Measurements from ENCODE around the gene MRPL48.
"Not testable (repeated sequence)": the region's sequence is repeated elsewhere in the genome, so short reads cannot be mapped to it uniquely, and the experiment has no call there.

Gene MRPL48

GRCh38 chr11:73875380-73875779, 87.7 kb downstream of the MRPL48 start:
- TF ChIP-seq, protein P1, sequence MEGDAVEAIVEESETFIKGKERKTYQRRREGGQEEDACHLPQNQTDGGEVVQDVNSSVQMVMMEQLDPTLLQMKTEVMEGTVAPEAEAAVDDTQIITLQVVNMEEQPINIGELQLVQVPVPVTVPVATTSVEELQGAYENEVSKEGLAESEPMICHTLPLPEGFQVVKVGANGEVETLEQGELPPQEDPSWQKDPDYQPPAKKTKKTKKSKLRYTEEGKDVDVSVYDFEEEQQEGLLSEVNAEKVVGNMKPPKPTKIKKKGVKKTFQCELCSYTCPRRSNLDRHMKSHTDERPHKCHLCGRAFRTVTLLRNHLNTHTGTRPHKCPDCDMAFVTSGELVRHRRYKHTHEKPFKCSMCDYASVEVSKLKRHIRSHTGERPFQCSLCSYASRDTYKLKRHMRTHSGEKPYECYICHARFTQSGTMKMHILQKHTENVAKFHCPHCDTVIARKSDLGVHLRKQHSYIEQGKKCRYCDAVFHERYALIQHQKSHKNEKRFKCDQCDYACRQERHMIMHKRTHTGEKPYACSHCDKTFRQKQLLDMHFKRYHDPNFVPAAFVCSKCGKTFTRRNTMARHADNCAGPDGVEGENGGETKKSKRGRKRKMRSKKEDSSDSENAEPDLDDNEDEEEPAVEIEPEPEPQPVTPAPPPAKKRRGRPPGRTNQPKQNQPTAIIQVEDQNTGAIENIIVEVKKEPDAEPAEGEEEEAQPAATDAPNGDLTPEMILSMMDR (conservative IDR thresholded peaks at IDR 0.05; ENCODE audit: low read length) = no peak
- peak overlapping the region; percentile 87 for H3K4me3 ChIP-seq (ENCODE audit: low read length)
- no peak for DNase-seq (ENCODE audit: low read depth)

DNA sequence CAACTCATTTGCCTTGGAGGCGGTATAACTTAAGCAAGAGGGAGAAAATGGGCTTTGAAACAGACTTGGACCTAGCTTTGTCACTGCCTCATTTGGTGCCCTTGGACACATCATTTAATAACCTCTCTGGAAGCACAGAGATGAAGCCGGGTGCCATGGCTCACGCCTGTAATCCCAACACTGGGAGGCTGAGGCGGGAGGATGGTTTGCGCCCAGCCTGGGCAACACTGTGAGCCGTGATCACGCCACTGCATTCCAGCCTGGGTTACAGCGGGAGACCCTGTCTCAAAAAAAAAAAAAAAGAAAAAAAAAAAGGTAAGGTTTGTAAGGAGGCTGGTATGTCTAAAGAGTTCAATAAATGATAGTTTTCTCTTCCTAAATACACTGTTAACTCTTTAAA, 88.2 kb downstream of the MRPL48 start:
- DNase-seq (ENCODE audit: low read depth) = no peak
- TF ChIP-seq, protein P1 (conservative IDR thresholded peaks at IDR 0.05; ENCODE audit: low read length) = no peak
- H3K4me3 ChIP-seq (ENCODE audit: low read length) = peak overlapping the region; percentile 87

GRCh38 chr11:73876424-73877310, 89.0 kb downstream of the MRPL48 start, which contains the start of the genes COA4 and PAAF1:
Gene COA4, minus strand, starts transcription at chr11:73876846. Its CDS starts 3,468 bp downstream, at chr11:73873378.
Gene PAAF1, plus strand, starts transcription at chr11:73876999. Its CDS starts 23 bp downstream, at chr11:73877022.
- TF ChIP-seq, protein P1 (conservative IDR thresholded peaks at IDR 0.05; ENCODE audit: low read length) = no peak

GRCh38 chr11:73878771-73879170, 91.1 kb downstream of the MRPL48 start:
- no peak for DNase-seq (ENCODE audit: low read depth)
- TF ChIP-seq, protein P1 (conservative IDR thresholded peaks at IDR 0.05; ENCODE audit: low read length) = no peak
- no peak overlapping the region for H3K4me3 ChIP-seq (ENCODE audit: low read length)

More at GRCh38 chr11:73876424-73877310, 89.0 kb downstream of the MRPL48 start, which contains the start of the genes COA4 and PAAF1:
- DNase-seq (ENCODE audit: low read depth) = peak; percentile 92
- peak within 1 kb of the TSS; percentile 87 for H3K4me3 ChIP-seq (ENCODE audit: low read length)

DNA sequence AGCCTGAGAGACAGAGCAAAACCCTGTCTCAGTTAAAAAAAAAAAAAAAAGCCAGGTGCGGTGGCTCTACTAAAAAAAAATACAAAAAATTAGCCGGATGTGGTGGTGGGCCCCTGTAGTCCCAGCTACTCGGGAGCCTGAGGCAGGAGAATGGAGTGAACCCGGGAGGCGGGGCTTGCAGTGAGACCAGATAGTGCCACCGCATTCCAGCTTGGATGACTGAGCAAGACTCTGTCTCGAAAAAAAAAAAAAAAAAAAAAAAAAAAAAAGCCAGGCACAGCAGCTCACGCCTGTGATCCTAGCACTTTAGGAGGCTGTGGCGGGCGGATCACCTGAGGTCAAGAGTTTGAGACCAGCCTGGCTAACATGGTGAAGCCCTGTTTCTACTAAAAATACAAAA, 92.8 kb downstream of the MRPL48 start:
- H3K4me3 ChIP-seq (ENCODE audit: low read length); DNase-seq (ENCODE audit: low read depth): not testable (repeated sequence)

DNA sequence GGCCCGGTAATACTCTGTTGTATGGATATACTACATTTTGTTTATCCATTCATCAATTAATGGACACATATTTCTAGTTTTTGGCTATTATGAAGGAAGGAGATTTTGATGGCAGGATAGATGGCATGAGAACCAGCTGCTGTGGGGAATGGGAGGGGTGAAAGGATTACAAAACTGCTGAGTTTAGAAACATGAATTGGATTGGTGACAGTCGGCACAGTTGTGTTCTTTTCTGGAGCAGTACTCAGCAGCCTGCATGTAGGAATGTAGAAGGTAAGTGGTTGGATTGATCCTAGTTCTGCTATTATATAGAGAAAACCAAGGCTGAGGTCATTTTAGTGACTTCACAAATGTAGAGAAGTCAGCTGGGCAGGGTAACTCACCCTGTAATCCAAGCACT, 96.2 kb downstream of the MRPL48 start:
- H3K4me3 ChIP-seq (ENCODE audit: low read length) = no peak overlapping the region
- DNase-seq (ENCODE audit: low read depth) = no peak
- TF ChIP-seq, protein P1 (conservative IDR thresholded peaks at IDR 0.05; ENCODE audit: low read length) = no peak

DNA sequence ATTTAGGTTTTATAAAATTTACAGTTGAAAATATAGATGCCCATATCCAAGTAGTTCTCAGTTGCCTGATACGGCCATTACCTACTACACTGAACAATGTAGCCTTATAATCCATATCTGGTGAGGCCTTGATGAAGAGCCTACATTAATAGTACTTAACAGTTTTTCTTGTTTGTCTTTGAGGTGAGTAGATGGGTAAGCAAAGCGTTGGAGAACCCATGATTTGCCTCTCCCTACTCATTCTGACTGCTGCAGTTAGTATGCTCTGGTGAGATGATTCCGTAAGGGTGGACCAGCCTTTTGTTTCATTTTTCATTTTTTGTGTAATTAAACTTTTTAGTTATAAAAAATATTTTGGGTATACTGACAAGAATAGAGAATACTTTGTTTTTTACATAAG, 100.6 kb downstream of the MRPL48 start:
- no peak for DNase-seq (ENCODE audit: low read depth)
- TF ChIP-seq, protein P1 (conservative IDR thresholded peaks at IDR 0.05; ENCODE audit: low read length) = no peak
- no peak overlapping the region for H3K4me3 ChIP-seq (ENCODE audit: low read length)

All from AG10803 (cell line).